HG03103 (cell line): ENCODE results near the gene SELL.
"Not testable (repeated sequence)": the region's sequence is repeated elsewhere in the genome, so short reads cannot be mapped to it uniquely, and the experiment has no call there.

Source experiments
- ATAC-seq: cut with Tn5 transposase; IDR thresholded peaks from one replicate; pipeline ENCODE4 v1.9.1; 2021; ENCODE audit warnings: low read depth; ENCODE audit not compliant: unreplicated experiment

SELL gene

GRCh38 chr1:169707912-169708604 is 3.4 kb downstream of the SELL start:
- ATAC-seq, result no peak

- no peak for ATAC-seq
Measured at GRCh38 chr1:169704797-169705196, 6.6 kb downstream of the SELL start.

- ATAC-seq, result no peak
Measured at GRCh38 chr1:169701261-169702005, 10.0 kb downstream of the SELL start.

GRCh38 chr1:169699707-169700106 is 11.7 kb downstream of the SELL start:
- ATAC-seq, result no peak

- ATAC-seq, result no peak
Measured at GRCh38 chr1:169698976-169699375, 12.4 kb downstream of the SELL start.

GRCh38 chr1:169697755-169698154 is 13.7 kb downstream of the SELL start:
- peak; percentile 40 for ATAC-seq

GRCh38 chr1:169696273-169697100 is 14.9 kb downstream of the SELL start:
- no peak for ATAC-seq

GRCh38 chr1:169694304-169695075 is 16.9 kb downstream of the SELL start:
- ATAC-seq, result no peak

- ATAC-seq, result no peak
Measured at GRCh38 chr1:169692756-169693460, 18.5 kb downstream of the SELL start.

- no peak for ATAC-seq
Measured at GRCh38 chr1:169690489-169690888, 20.9 kb downstream of the SELL start.

- ATAC-seq, result no peak
Measured at GRCh38 chr1:169689395-169689794, 22.0 kb downstream of the SELL start.

GRCh38 chr1:169688377-169688776 is 23.0 kb downstream of the SELL start:
- ATAC-seq, result not testable (repeated sequence)

GRCh38 chr1:169683661-169684060 is 27.8 kb downstream of the SELL start:
- ATAC-seq, result no peak

GRCh38 chr1:169683168-169683567 is 28.3 kb downstream of the SELL start:
- ATAC-seq, result not testable (repeated sequence)

GRCh38 chr1:169682071-169682470 is 29.3 kb downstream of the SELL start:
- no peak for ATAC-seq

- no peak for ATAC-seq
Measured at GRCh38 chr1:169681140-169681539, 30.3 kb downstream of the SELL start.

GRCh38 chr1:169680377-169681019 is 30.9 kb downstream of the SELL start:
- ATAC-seq, result no peak

GRCh38 chr1:169679692-169680091 is 31.7 kb downstream of the SELL start:
- ATAC-seq, result no peak

GRCh38 chr1:169676001-169676400 is 35.4 kb downstream of the SELL start:
- ATAC-seq, result no peak
